Fibroblast of mammary gland (primary cell): ENCODE measurements around the gene MYH7.

Source experiments
- DNase-seq: peaks from one replicate; pipeline ENCODE4 v3.0.0-alpha.2; 2010; ENCODE audit warnings: low read depth
- H3K4me3 ChIP-seq: 2 replicates; pipeline ENCODE4 v1.5.1; 2011; ENCODE audit warnings: low read depth, mild to moderate bottlenecking, low read length, moderate library complexity; ENCODE audit not compliant: control insufficient read depth
- CTCF ChIP-seq: conservative IDR thresholded peaks from 2 replicates; pipeline ENCODE4 v1.5.1; 2011; ENCODE audit warnings: low read depth, low read length, inconsistent platforms; ENCODE audit not compliant: control insufficient read depth, insufficient read depth

MYH7 gene

DNA sequence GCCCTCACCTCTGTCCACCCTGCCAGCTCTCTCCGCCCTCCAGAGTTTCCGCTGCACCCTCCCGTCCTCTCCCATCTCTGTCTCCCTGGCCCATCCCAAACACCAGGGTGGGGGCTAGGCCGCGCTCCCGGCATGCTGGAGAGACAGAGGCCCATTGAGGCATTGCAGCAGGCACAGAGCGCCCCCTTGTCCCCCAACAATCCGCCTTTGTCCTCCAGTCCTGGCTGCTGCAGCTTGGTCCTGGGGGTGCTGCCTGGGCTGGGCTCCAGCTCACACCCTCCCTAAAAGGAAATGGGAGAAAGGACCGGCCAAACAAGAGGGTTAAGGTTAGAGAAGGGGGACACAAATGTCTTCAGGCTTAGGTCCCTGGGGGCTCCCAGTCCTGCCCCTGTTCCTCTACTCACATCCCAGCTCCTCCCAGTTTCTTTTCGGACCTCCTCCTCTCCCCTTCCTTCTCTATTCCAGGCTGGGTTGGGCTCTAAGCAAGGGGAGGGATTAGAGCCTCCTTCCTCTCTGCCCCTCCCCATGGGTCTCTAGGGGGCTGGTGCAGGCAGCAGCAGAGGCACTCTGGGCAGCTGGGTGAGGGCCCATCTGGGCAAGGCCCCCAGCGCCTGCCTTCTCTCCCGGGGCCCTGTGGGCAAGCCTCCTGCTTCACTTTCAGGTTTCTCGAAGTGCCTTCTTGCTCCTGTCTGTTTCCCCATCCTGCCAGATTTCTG is 58.8 kb downstream of the MYH7 start, which contains the start of gene CMTM5:
CMTM5 (plus strand) TSS at position 565 of the 716 bp plus-strand sequence. CDS start 206 bp downstream, outside the sequence.
- no peak for DNase-seq

DNA sequence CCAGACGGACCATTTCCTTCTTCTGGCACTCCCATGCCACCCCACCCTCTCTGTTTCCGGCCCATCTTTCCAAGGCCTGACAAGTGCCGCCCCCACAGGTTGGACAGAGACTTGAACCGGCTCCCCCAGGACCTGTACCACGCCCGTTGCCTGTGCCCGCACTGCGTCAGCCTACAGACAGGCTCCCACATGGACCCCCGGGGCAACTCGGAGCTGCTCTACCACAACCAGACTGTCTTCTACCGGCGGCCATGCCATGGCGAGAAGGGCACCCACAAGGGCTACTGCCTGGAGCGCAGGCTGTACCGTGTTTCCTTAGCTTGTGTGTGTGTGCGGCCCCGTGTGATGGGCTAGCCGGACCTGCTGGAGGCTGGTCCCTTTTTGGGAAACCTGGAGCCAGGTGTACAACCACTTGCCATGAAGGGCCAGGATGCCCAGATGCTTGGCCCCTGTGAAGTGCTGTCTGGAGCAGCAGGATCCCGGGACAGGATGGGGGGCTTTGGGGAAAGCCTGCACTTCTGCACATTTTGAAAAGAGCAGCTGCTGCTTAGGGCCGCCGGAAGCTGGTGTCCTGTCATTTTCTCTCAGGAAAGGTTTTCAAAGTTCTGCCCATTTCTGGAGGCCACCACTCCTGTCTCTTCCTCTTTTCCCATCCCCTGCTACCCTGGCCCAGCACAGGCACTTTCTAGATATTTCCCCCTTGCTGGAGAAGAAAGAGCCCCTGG is 59.8 kb downstream of the MYH7 start:
- no peak overlapping the region for H3K4me3 ChIP-seq
- no peak for DNase-seq
- TF ChIP-seq CTCF = no peak

More for the DNA sequence above, 58.8 kb downstream of the MYH7 start, which contains the start of gene CMTM5:
- no peak for TF ChIP-seq CTCF
- no peak within 1 kb of the TSS for H3K4me3 ChIP-seq

DNA sequence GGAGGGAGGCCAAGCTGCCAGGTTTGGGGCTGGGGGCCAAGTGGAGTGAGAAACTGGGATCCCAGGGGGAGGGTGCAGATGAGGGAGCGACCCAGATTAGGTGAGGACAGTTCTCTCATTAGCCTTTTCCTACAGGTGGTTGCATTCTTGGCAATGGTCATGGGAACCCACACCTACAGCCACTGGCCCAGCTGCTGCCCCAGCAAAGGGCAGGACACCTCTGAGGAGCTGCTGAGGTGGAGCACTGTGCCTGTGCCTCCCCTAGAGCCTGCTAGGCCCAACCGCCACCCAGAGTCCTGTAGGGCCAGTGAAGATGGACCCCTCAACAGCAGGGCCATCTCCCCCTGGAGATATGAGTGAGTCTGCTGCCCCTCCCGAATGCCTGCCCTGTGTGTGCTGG is 62.4 kb downstream of the MYH7 start:
- no peak overlapping the region for H3K4me3 ChIP-seq

DNA sequence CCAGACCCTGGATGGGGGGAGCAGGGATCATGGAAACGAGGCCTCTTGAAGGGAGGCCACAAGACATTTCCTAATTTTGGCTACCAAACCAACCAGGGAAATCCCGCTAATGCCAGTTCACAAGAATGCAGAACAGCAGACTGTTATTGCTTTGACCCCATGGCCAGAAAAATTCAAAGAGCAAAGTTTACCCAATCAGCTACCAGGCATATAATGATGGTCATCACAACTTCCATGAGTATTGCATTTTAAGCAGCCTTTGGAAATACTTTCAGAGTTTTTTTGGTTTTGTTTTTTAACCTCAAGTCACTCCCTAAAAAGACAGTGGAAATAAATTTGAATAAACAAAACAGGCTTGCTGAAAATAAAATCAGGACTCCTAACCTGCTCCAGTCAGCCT is 63.0 kb downstream of the MYH7 start, which contains the start of gene IL25:
IL25 (plus strand) TSS at position 301 of the 400 bp plus-strand sequence.
- H3K4me3 ChIP-seq = no peak within 1 kb of the TSS
- no peak for TF ChIP-seq CTCF
- DNase-seq = no peak

More for the DNA sequence above, 62.4 kb downstream of the MYH7 start:
- TF ChIP-seq CTCF = no peak
- DNase-seq = no peak

DNA sequence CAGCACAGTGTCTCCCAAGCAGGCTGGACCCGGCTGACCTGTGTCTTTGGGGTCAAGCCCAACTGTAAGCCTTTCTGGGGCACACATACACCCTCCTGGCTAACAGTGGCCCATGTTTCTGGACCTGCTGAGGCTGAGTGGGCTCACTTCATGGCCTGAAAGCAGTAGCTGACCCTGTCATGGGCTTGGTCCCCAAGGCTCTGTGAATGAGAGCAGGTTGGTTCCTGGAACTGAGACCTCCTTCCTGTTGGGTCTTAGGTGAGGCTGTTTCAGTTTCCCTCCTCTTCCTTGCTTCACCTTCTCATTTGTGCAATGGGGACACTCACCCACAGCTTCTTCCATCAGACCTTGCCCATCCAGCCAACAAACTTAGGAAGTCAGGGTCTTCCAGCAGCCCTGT is 63.6 kb downstream of the MYH7 start:
- no peak overlapping the region for H3K4me3 ChIP-seq
- TF ChIP-seq CTCF = no peak
- DNase-seq = no peak

DNA sequence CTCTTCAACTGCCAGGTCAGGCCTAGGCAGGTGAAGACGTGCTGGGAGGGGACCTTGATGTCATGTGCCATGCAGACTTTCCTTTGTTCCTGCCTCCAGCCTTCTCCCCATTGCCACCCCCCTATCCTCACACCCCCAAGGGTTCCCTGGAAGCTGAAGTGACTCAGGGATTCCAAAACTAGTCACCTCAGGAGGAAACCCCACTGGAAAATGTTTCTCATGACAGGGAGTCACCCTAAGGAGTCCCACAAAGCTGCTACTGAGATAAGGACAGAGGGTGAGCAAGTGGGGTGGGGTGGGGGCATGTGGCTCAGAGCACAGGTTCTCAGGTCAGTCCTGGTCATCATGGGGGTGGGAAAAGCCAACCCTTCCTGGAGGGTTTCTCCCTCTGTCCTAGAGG is 65.2 kb downstream of the MYH7 start:
- DNase-seq = no peak
- H3K4me3 ChIP-seq = no peak overlapping the region
- no peak for TF ChIP-seq CTCF
